ENCODE results near the gene AAGAB.

DNA sequence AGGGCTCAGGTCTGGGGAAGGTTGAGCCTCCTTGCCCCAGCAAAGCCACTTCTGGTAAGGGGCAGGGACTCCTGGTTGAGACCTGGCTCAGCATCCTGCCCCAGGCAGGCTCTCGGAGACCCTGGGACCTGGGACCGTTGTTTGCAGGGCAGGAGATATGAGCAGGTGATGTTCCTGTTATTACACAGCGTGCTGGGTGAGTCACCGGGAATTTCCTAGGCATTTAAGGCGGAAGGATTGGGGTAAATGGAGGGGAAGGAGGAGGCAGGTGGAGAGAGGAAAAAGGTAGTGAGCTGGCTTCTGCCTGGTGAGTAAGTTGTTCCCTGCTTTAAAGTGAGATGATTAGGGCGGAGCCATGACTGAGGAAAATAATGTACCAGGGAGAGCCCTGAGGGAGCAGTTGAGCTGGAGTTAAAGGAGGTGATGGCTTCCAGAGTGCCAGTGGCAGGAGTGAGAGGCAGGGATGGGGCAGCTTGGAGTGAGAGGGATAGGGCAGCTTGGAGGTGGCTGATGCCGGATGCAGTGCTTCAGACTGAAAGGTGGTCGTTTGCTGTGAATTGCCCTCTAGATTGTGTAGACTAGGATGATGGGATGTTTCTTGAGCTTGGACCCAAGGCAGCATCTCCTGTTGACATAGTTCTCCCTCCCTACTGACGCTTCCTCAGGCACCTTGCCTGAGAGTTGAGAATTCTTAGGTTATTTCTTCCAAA is 79.4 kb downstream of the AAGAB start:
- TF ChIP-seq POLR2AphosphoS5 (IDR thresholded peaks at IDR 0.05; ENCODE audit: low read depth, low read length) = no peak
- TF ChIP-seq TAF1 (IDR thresholded peaks at IDR 0.05; ENCODE audit: low read depth, low read length) = no peak

All from GM12891 (cell line).